WTC11 (cell line): ENCODE measurements around the gene FGF12. TPM values are rescaled to one million over a fixed set of nuclear protein-coding genes. Genes with fewer than 3 reads are reported as not detected.

Experiments used
- ATAC-seq: fragments of 200-7000 bp; cut with Tn5 transposase; 2 replicates; pipeline ENCODE4 v1.10.0; 2021; ENCODE audit warnings: mild to moderate bottlenecking, moderate library complexity
- CTCF ChIA-PET: fragments of 300-600 bp; sonication (Branson Sonifier 250); formaldehyde crosslinking; loops from one replicate; lab custom pipeline; 2021; ENCODE audit warnings: antibody characterized with exemption; lab: Charles Lee
- POLR2A ChIA-PET: fragments of 350-600 bp; sonication (Branson Sonifier 250); formaldehyde crosslinking; loops from one replicate; lab custom pipeline; 2021; ENCODE audit warnings: antibody characterized with exemption; lab: Charles Lee
- DNase-seq: peaks from one replicate; pipeline ENCODE4 v3.0.0; 2021; ENCODE audit warnings: low spot score
- H3K27ac Mint-ChIP-seq: 2 replicates; pipeline ENCODE4 v1.8.0; 2021; ENCODE audit warnings: mixed read lengths
- H3K27me3 Mint-ChIP-seq: 2 replicates; pipeline ENCODE4 v1.8.0; 2021; ENCODE audit warnings: low read depth, mild to moderate bottlenecking, moderate library complexity, mixed read lengths
- H3K36me3 Mint-ChIP-seq: 2 replicates; pipeline ENCODE4 v1.8.0; 2021; ENCODE audit warnings: mixed read lengths
- H3K4me1 Mint-ChIP-seq: 2 replicates; pipeline ENCODE4 v1.8.0; 2022; ENCODE audit warnings: mixed read lengths
- H3K4me3 Mint-ChIP-seq: 2 replicates; pipeline ENCODE4 v1.8.0; 2021; ENCODE audit warnings: mild to moderate bottlenecking, moderate library complexity, mixed read lengths
- H3K9me3 Mint-ChIP-seq: 2 replicates; pipeline ENCODE4 v1.8.0; 2021; ENCODE audit warnings: mixed read lengths
- ARID4B ChIP-seq: sonication (generic); formaldehyde crosslinking; IDR thresholded peaks from 2 replicates; pipeline ENCODE4 v1.8.0; 2023; ENCODE audit warnings: missing genetic modification reagents, mild to moderate bottlenecking, borderline replicate concordance
- ATF6 ChIP-seq: sonication (generic); formaldehyde crosslinking; IDR thresholded peaks from 2 replicates; pipeline ENCODE4 v1.8.1; 2023; ENCODE audit warnings: mild to moderate bottlenecking, missing genetic modification reagents
- E2F1 ChIP-seq: sonication (generic); formaldehyde crosslinking; IDR thresholded peaks from 2 replicates; pipeline ENCODE4 v1.8.0; 2022; ENCODE audit warnings: mild to moderate bottlenecking, missing genetic modification reagents
- ETV6 ChIP-seq: sonication (generic); formaldehyde crosslinking; IDR thresholded peaks from 2 replicates; pipeline ENCODE4 v1.8.1; 2022; ENCODE audit warnings: mild to moderate bottlenecking, missing genetic modification reagents
- FOXK1 ChIP-seq: sonication (generic); formaldehyde crosslinking; IDR thresholded peaks from 2 replicates; pipeline ENCODE4 v1.8.0; 2022; ENCODE audit warnings: mild to moderate bottlenecking, moderate library complexity, missing genetic modification reagents
- IRF2 ChIP-seq: sonication (generic); formaldehyde crosslinking; IDR thresholded peaks from 2 replicates; pipeline ENCODE4 v1.8.0; 2022; ENCODE audit warnings: low read depth, missing genetic modification reagents, borderline replicate concordance
- PREB ChIP-seq: sonication (generic); formaldehyde crosslinking; IDR thresholded peaks from 2 replicates; pipeline ENCODE4 v1.8.1; 2022; ENCODE audit warnings: mild to moderate bottlenecking, missing genetic modification reagents, moderate library complexity, borderline replicate concordance
- SMAD3 ChIP-seq: sonication (generic); formaldehyde crosslinking; IDR thresholded peaks from 2 replicates; pipeline ENCODE4 v1.8.0; 2022; ENCODE audit warnings: missing genetic modification reagents, mild to moderate bottlenecking, borderline replicate concordance
- STAT6 ChIP-seq: sonication (generic); formaldehyde crosslinking; conservative IDR thresholded peaks from 2 replicates; pipeline ENCODE4 v1.8.1; 2023; ENCODE audit warnings: mild to moderate bottlenecking, low read depth, missing genetic modification reagents, moderate library complexity
- TP53 ChIP-seq: sonication (generic); formaldehyde crosslinking; IDR thresholded peaks from 2 replicates; pipeline ENCODE4 v1.8.1; 2023; ENCODE audit warnings: mild to moderate bottlenecking, missing genetic modification reagents
- USF2 ChIP-seq: sonication (generic); formaldehyde crosslinking; IDR thresholded peaks from 2 replicates; pipeline ENCODE4 v1.8.1; 2023; ENCODE audit warnings: mild to moderate bottlenecking, missing genetic modification reagents, moderate library complexity
- ZNF512 ChIP-seq: sonication (generic); formaldehyde crosslinking; IDR thresholded peaks from 2 replicates; pipeline ENCODE4 v1.8.1; 2022; ENCODE audit warnings: missing genetic modification reagents, borderline replicate concordance
- total RNA-seq: library from RNA; stranded (reverse); gene quantifications from 3 replicates; pipeline ENCODE4 v1.2.3, GENCODE V29; 2021

The FGF12 gene
- total RNA-seq, 1 experiment from 2014 or later: 13.5 TPM

- Mint-ChIP-seq H3K4me3 (no peak overlapping the region), H3K36me3 (no peaks in the 10 kb centered on the region), H3K27ac (no peak overlapping the region), H3K4me1 (no peaks in the 10 kb centered on the region), H3K9me3 (no peaks in the 10 kb centered on the region), H3K27me3 (no peaks in the 10 kb centered on the region)
- ChIA-PET CTCF (no interaction called here), POLR2A (no interaction called here)
- TF ChIP-seq USF2 (no peak), PREB (CRISPR knock-in tag) (no peak), STAT6 (CRISPR knock-in tag) (no peak), ARID4B (no peak), ETV6 (CRISPR knock-in tag) (no peak), TP53 (CRISPR knock-in tag) (no peak), FOXK1 (CRISPR knock-in tag) (no peak)
- ATAC-seq: no peak
- no peak for DNase-seq
These were observed 236.6 kb downstream of the FGF12 start for GRCh38 chr3:192490720-192491119.

- Mint-ChIP-seq H3K9me3 (no peaks in the 10 kb centered on the region), H3K4me1 (no peaks in the 10 kb centered on the region), H3K36me3 (no peaks in the 10 kb centered on the region)
- DNase-seq: no peak
- POLR2A ChIA-PET: no interaction called here
- TF ChIP-seq ATF6 (no peak), ZNF512 (CRISPR knock-in tag) (no peak), SMAD3 (CRISPR knock-in tag) (no peak), E2F1 (CRISPR knock-in tag) (no peak), STAT6 (CRISPR knock-in tag) (no peak), IRF2 (CRISPR knock-in tag) (no peak)
- TF ChIP-seq, all 79 proteins: peak for 0
- Mint-ChIP-seq H3K4me3 (no peak overlapping the region), H3K27me3 (no peaks in the 10 kb centered on the region), H3K27ac (no peak overlapping the region)
- no peak for ATAC-seq
- CTCF ChIA-PET: no interaction called here
These were observed 237.8 kb downstream of the FGF12 start for GRCh38 chr3:192489579-192489978.
